Tongue (tissue), 2 donors: ENCODE data around the gene ATXN7. TPM values are rescaled to one million over a fixed set of nuclear protein-coding genes. Genes with fewer than 3 reads are reported as not detected.

Experiments
- small RNA-seq: library from RNA; depleted of rRNA; stranded (forward); fragments of <200 nt; gene quantifications from one replicate; pipeline ENCODE3, GENCODE V24; 2014; ENCODE audit warnings: low replicate concordance
- total RNA-seq: library from RNA; depleted of rRNA; stranded (reverse); fragments of >200 nt; gene quantifications from one replicate; pipeline ENCODE4 v1.2.3, GENCODE V29; 2014

Gene ATXN7
- total RNA-seq, 1 donor from 2014 or later = 18.3 TPM

Small RNAs within 50 kb of the gene (small RNA-seq; reads per million reads assigned to genes)
- not detected for gene SCAANT1

Other genes with a start within 250 kb of the ATXN7 start
- not detected for gene SNTN, start 211.2 kb upstream of the ATXN7 start, total RNA-seq
- not detected for gene C3orf49, start 44.6 kb upstream of the ATXN7 start, total RNA-seq
- 43.6 TPM for gene THOC7, start 62 bp upstream of the ATXN7 start, total RNA-seq
- gene SCAANT1, start 48.5 kb downstream of the ATXN7 start, total RNA-seq = not detected
- gene PSMD6, start 159.6 kb downstream of the ATXN7 start, total RNA-seq = 66.0 TPM